Measurements from ENCODE around the gene ABCA13. TPM values are rescaled to one million over a fixed set of nuclear protein-coding genes. Genes with fewer than 3 reads are reported as not detected.

The ABCA13 gene
- total RNA-seq, 4 donors from 2014 or later, result under 0.01 to 0.96 (median 0.35) TPM

DNA sequence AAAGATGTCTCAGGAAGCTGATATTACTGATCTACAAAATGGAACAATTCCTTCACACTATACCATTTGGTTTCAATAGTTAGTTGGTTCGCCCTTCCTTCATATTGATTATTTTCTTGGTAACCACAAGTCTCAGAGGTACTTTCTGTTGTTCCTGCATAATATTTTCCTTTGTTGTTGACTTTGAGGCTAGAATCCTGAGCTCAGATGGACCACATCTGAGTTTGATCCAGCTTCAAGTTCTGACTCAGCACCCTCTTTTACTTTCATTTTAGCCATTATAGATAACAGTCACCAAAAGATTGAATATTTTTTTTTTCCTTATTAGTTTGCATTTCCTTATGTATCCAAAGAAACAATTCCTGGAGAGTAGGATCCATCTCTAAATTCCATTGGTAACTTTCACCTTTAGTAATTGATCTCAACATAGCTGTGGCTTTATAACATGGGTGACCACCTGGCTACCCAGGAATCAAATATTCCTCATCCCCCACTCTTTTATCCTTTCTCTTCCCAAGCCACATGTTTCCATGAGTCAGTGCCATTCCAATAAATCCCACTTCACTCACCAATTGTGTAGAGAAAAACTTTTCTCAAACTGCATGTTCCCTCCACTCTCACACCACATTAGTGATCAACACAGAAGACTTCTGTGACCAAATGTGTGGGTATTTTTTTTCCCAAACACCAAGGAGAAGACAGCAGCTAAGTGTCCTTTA, 9.7 kb upstream of the ABCA13 start:
- peaks cover 3 to 4% of the 10 kb centered on the region in 2 donors for H3K9me3 ChIP-seq
- intact Hi-C loops (cut with DNase I; ENCODE audit: low total_unique reads), result no loop called here
- TF ChIP-seq EP300 (IDR thresholded peaks at IDR 0.05; ENCODE audit: low read depth) (no peak), POLR2AphosphoS5 (IDR thresholded peaks at IDR 0.05) (no peak), CTCF (IDR thresholded peaks at IDR 0.05) (no peak), POLR2A (IDR thresholded peaks at IDR 0.05) (no peak)
- in situ Hi-C loops (cut with MboI; ENCODE audit: low pct_ligation_motif_present in 1 of 4, low pct_unique_long_range_greater_than_20kb in 1 of 4, low sequenced_read_pairs in 3 of 4), result no loop called here
- H3K4me1 ChIP-seq, result no peaks in the 10 kb centered on the region
- H3K36me3 ChIP-seq, result no peaks in the 10 kb centered on the region
- no peak overlapping the region for H3K4me3 ChIP-seq
- no peaks in the 10 kb centered on the region for H3K27me3 ChIP-seq
- no peak overlapping the region for H3K27ac ChIP-seq
- DNase-seq, result no peak
- WGBS, 2 donors (ENCODE audit: low coverage in 1 of 2), result 72 to 80% methylated on average over 1 of the region's 1 CpG

DNA sequence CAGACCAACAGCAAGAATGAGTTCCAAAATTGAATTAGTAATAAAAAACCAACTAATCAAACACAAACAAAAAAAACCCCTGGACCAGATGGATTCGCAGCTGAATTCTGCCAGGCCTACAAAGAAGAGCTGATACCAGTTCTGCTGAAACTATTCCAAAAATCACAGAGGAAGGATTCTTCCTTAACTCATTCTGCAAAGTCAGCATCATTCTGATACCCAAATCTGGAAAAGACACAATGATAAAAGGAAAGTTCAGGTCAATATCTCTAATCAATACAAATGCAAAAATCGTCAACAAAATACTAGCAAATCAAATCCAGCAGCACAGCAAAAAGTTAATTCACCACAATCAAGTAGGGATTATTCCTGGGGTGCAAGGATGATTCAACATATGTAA, 6.1 kb upstream of the ABCA13 start:
- Histone ChIP-seq H3K36me3 (no peaks in the 10 kb centered on the region), H3K4me3 (no peak overlapping the region), H3K27ac (no peak overlapping the region), H3K4me1 (no peaks in the 10 kb centered on the region), H3K27me3 (no peaks in the 10 kb centered on the region), H3K9me3 (peaks cover 3 to 4% of the 10 kb centered on the region in 2 donors)
- TF ChIP-seq POLR2AphosphoS5 (IDR thresholded peaks at IDR 0.05), result no peak
- 79 to 81% methylated on average over 2 of the region's 2 CpGs for WGBS, 2 donors (ENCODE audit: low coverage in 1 of 2)
- in situ Hi-C loops (cut with MboI; ENCODE audit: low pct_ligation_motif_present in 1 of 4, low pct_unique_long_range_greater_than_20kb in 1 of 4, low sequenced_read_pairs in 3 of 4) (no loop called here), intact Hi-C loops (cut with DNase I; ENCODE audit: low total_unique reads) (no loop called here)
- no peak for DNase-seq

DNA sequence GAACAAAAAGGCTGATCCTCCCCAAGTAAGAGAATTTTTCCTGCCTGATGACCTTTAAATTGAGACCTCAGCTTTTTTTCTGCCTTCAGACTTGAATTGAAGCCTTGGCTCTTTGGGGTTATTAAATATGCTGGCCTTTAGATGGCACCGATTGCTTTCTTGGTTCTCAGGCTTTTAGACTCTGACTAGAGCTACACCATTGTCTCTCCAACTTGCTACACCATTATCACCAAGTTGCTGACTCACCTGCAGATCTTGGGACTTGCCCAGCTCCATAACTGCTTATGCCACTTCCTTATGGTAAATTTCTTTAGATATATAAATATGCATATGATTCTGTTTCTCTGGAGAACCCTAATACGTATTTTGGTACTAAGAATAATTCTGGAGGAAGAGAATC, 3.1 kb upstream of the ABCA13 start:
- Histone ChIP-seq H3K4me1 (no peaks in the 10 kb centered on the region), H3K36me3 (no peaks in the 10 kb centered on the region), H3K9me3 (no peaks in the 10 kb centered on the region), H3K27me3 (no peaks in the 10 kb centered on the region), H3K27ac (no peak overlapping the region), H3K4me3 (no peak overlapping the region)
- DNase-seq, result no peak
- intact Hi-C loops (cut with DNase I; ENCODE audit: low total_unique reads) (no loop called here), in situ Hi-C loops (cut with MboI; ENCODE audit: low pct_ligation_motif_present in 1 of 4, low pct_unique_long_range_greater_than_20kb in 1 of 4, low sequenced_read_pairs in 3 of 4) (no loop called here)
- no peak for TF ChIP-seq CTCF (IDR thresholded peaks at IDR 0.05)
- 55 to 80% methylated on average over 1 to 2 of the region's 2 CpGs for WGBS, 2 donors (ENCODE audit: low coverage in 1 of 2)

DNA sequence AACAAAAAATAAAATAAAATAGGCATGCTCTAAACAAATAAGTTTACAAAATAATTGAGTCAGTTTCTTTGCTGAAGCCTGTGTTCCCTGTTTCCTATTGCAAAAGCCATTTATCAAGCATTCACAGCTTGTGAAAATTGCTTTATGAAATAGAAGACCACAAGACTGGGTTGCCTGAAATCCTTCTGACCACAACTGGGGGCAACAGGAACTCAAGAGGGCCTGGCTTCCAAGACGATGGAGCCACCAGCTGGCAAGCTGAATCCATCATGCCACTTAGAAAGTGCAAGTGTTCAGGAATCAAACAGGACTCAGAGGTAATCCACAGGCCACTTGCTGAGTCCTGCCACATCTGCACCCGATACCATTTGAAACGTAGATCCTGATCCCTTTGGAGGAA, 752 bp upstream of the ABCA13 start:
- H3K27ac ChIP-seq, result no peak overlapping the region
- no peak for TF ChIP-seq CTCF (IDR thresholded peaks at IDR 0.05)
- no peak for TF ChIP-seq EP300 (IDR thresholded peaks at IDR 0.05; ENCODE audit: low read depth)
- TF ChIP-seq POLR2A (IDR thresholded peaks at IDR 0.05), result no peak
- no peak for TF ChIP-seq POLR2AphosphoS5 (IDR thresholded peaks at IDR 0.05)
- no peaks in the 10 kb centered on the region for H3K36me3 ChIP-seq
- no peak overlapping the region for H3K4me3 ChIP-seq
- DNase-seq, result no peak
- no peaks in the 10 kb centered on the region for H3K9me3 ChIP-seq
- in situ Hi-C loops (cut with MboI; ENCODE audit: low pct_ligation_motif_present in 1 of 4, low pct_unique_long_range_greater_than_20kb in 1 of 4, low sequenced_read_pairs in 3 of 4) (no loop called here), intact Hi-C loops (cut with DNase I; ENCODE audit: low total_unique reads) (no loop called here)
- WGBS, 2 donors (ENCODE audit: low coverage in 1 of 2), result 48 to 61% methylated on average over 3 of the region's 3 CpGs
- H3K4me1 ChIP-seq, result no peaks in the 10 kb centered on the region
- H3K27me3 ChIP-seq, result no peaks in the 10 kb centered on the region

- Histone ChIP-seq H3K4me3 (no peak overlapping the region), H3K27me3 (no peaks in the 10 kb centered on the region), H3K36me3 (no peaks in the 10 kb centered on the region), H3K4me1 (no peaks in the 10 kb centered on the region), H3K9me3 (no peaks in the 10 kb centered on the region), H3K27ac (no peak overlapping the region)
- no peak for DNase-seq
- intact Hi-C loops (cut with DNase I; ENCODE audit: low total_unique reads) (no loop called here), in situ Hi-C loops (cut with MboI; ENCODE audit: low pct_ligation_motif_present in 1 of 4, low pct_unique_long_range_greater_than_20kb in 1 of 4, low sequenced_read_pairs in 3 of 4) (no loop called here)
- TF ChIP-seq EP300 (IDR thresholded peaks at IDR 0.05; ENCODE audit: low read depth) (no peak), CTCF (IDR thresholded peaks at IDR 0.05) (no peak), POLR2AphosphoS5 (IDR thresholded peaks at IDR 0.05) (no peak), POLR2A (IDR thresholded peaks at IDR 0.05) (no peak)
Observed at GRCh38 chr7:48173313-48173712, 2.1 kb downstream of the ABCA13 start.
